ENCODE results near the gene TES. TPM values are rescaled to one million over a fixed set of nuclear protein-coding genes. Genes with fewer than 3 reads are reported as not detected.

The TES gene
- total RNA-seq, 1 donor from 2014 or later: 82.8 TPM

DNA sequence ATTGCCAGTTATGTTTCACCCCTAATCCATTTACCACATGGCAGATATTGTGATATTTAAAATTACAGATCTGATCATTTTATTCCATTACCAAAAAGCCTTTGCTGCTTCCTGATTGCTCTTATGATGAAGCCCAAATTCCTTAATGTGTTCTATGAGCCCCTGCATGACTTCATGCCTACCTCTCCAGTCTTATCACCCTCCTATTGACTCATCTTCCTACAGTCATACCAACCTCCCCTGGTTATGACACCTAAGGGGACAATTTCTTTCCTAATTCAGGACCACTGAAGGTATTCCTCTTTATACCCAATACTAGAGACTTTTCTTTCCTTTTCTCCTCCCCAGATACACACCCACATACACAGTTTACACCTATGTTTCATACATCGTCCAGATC, 36.0 kb downstream of the TES start:
- no peak for DNase-seq
- intact Hi-C loops (cut with micrococcal nuclease): no loop called here
- Mint-ChIP-seq H3K27me3 (no peaks in the 10 kb centered on the region), H3K36me3 (ENCODE audit: low read depth) (peaks cover 81% of the 10 kb centered on the region), H3K4me3 (no peak overlapping the region), H3K9me3 (peaks cover 3% of the 10 kb centered on the region), H3K4me1 (peaks cover 13% of the 10 kb centered on the region), H3K27ac (peak overlapping the region; percentile 1)
- TF ChIP-seq, protein P1, sequence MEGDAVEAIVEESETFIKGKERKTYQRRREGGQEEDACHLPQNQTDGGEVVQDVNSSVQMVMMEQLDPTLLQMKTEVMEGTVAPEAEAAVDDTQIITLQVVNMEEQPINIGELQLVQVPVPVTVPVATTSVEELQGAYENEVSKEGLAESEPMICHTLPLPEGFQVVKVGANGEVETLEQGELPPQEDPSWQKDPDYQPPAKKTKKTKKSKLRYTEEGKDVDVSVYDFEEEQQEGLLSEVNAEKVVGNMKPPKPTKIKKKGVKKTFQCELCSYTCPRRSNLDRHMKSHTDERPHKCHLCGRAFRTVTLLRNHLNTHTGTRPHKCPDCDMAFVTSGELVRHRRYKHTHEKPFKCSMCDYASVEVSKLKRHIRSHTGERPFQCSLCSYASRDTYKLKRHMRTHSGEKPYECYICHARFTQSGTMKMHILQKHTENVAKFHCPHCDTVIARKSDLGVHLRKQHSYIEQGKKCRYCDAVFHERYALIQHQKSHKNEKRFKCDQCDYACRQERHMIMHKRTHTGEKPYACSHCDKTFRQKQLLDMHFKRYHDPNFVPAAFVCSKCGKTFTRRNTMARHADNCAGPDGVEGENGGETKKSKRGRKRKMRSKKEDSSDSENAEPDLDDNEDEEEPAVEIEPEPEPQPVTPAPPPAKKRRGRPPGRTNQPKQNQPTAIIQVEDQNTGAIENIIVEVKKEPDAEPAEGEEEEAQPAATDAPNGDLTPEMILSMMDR (IDR thresholded peaks at IDR 0.05): no peak
- no peak for ATAC-seq (ENCODE audit: low read depth)
- CTCF ChIA-PET: no interaction called here
- POLR2A ChIA-PET: no interaction called here

DNA sequence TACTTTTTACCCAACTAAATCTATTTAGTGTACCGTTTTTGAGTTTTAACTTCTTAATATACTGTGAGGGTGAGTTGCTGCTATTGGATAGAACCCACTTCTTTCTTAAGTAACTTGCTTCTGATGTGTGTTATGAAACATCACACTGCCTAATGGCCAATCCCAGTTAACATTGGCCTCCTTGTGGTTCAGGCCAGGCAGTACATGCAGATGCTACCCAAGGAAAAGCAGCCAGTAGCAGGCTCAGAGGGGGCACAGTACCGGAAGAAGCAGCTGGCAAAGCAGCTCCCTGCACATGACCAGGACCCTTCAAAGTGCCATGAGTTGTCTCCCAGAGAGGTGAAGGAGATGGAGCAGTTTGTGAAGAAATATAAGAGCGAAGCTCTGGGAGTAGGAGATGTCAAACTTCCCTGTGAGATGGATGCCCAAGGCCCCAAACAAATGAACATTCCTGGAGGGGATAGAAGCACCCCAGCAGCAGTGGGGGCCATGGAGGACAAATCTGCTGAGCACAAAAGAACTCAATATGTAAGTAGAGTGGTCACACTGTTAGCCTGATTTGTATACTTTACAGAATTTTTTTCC, 39.7 kb downstream of the TES start:
- Mint-ChIP-seq H3K27ac (no peak overlapping the region), H3K36me3 (ENCODE audit: low read depth) (peaks cover 81% of the 10 kb centered on the region)
- intact Hi-C loops (cut with micrococcal nuclease): no loop called here

DNA sequence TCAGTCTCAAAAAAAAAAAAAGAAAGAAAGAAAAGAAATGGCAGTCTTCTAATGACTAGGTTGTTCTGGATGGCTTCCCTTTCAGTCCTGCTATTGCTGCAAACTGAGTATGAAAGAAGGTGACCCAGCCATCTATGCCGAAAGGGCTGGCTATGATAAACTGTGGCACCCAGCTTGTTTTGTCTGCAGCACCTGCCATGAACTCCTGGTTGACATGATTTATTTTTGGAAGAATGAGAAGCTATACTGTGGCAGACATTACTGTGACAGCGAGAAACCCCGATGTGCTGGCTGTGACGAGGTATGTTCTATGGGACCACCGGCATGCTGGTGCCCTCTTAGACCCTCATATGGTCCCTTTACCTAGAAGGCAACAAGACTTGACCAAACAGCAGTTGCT, 41.3 kb downstream of the TES start:
- ChIA-PET CTCF (interaction anchor here (1.4 to 2.4 kb wide), 4 partner anchors 9 to 340 kb away, joined by 3 to 9 read pairs (median 6); no protein-coding TSS in a partner anchor), POLR2A (no interaction called here)
- ATAC-seq (ENCODE audit: low read depth) (no peak), DNase-seq (no peak)
- Mint-ChIP-seq H3K9me3 (no peaks in the 10 kb centered on the region), H3K4me3 (no peak overlapping the region), H3K36me3 (ENCODE audit: low read depth) (peaks cover 79% of the 10 kb centered on the region), H3K4me1 (no peaks in the 10 kb centered on the region), H3K27me3 (no peaks in the 10 kb centered on the region), H3K27ac (no peak overlapping the region)
- TF ChIP-seq, protein P1 (IDR thresholded peaks at IDR 0.05): no peak
- intact Hi-C loops (cut with micrococcal nuclease): no loop called here

More for the DNA sequence above, 39.7 kb downstream of the TES start:
- ChIA-PET POLR2A (no interaction called here), CTCF (interaction anchor here (0.7 to 1.9 kb wide), 4 partner anchors 9 to 84 kb away, joined by 3 to 6 read pairs (median 4); no protein-coding TSS in a partner anchor)
- TF ChIP-seq, protein P1 (IDR thresholded peaks at IDR 0.05): no peak
- peak; percentile 49 for ATAC-seq (ENCODE audit: low read depth)
- Mint-ChIP-seq H3K27me3 (no peaks in the 10 kb centered on the region), H3K4me3 (no peak overlapping the region), H3K9me3 (peaks cover 3% of the 10 kb centered on the region), H3K4me1 (peaks cover 5% of the 10 kb centered on the region)
- no peak for DNase-seq

DNA sequence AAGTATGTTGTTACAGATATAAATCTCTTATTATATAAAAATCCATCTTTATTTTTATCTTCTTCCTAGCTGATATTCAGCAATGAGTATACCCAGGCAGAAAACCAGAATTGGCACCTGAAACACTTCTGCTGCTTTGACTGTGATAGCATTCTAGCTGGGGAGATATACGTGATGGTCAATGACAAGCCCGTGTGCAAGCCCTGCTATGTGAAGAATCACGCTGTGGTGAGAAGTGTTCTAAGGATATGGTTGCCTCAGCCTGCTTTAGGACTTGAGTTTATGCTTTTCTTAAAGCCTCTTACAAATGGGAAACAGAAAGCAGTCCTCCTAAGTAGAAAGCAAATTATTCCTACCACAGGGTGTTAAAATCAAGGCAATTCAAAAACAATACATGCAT, 41.9 kb downstream of the TES start:
- intact Hi-C loops (cut with micrococcal nuclease): no loop called here
- TF ChIP-seq, protein P1 (IDR thresholded peaks at IDR 0.05): no peak
- no peak overlapping the region for H3K27ac Mint-ChIP-seq
- peaks cover 76% of the 10 kb centered on the region for H3K36me3 Mint-ChIP-seq (ENCODE audit: low read depth)
- no peak for DNase-seq
- ATAC-seq (ENCODE audit: low read depth): no peak
- CTCF ChIA-PET: interaction anchor here (0.9 to 2.4 kb wide), 5 partner anchors 9 to 339 kb away, joined by 3 to 9 read pairs (median 5); no protein-coding TSS in a partner anchor
- POLR2A ChIA-PET: no interaction called here
- H3K4me1 Mint-ChIP-seq: no peaks in the 10 kb centered on the region
- H3K9me3 Mint-ChIP-seq: no peaks in the 10 kb centered on the region
- no peak overlapping the region for H3K4me3 Mint-ChIP-seq
- H3K27me3 Mint-ChIP-seq: no peaks in the 10 kb centered on the region

DNA sequence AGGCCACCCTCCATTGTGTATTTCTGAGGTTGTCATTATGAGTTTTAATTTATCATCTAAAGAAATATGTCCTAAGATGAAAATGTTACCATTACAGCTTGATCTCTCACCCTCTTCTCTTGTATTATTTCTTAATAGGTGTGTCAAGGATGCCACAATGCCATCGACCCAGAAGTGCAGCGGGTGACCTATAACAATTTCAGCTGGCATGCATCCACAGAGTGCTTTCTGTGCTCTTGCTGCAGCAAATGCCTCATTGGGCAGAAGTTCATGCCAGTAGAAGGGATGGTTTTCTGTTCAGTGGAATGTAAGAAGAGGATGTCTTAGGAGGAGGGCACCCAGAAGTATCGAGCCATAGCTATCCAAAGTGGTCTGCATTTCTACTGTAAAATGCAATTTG, 46.8 kb downstream of the TES start:
- intact Hi-C loops (cut with micrococcal nuclease): no loop called here
- no peak for DNase-seq
- Mint-ChIP-seq H3K4me1 (peaks cover 12% of the 10 kb centered on the region), H3K27ac (no peak overlapping the region), H3K4me3 (no peak overlapping the region), H3K9me3 (no peaks in the 10 kb centered on the region), H3K27me3 (no peaks in the 10 kb centered on the region), H3K36me3 (ENCODE audit: low read depth) (peaks cover 54% of the 10 kb centered on the region)
- ATAC-seq (ENCODE audit: low read depth): no peak
- CTCF ChIA-PET: interaction anchor here (0.9 to 5.9 kb wide), 9 partner anchors 10 to 340 kb away, joined by 3 to 92 read pairs (median 4); partner anchors contain the start of gene CAV1
- TF ChIP-seq, protein P1 (IDR thresholded peaks at IDR 0.05): no peak
- POLR2A ChIA-PET: no interaction called here
